HepG2 (cell line): ENCODE measurements around the gene LDAH. TPM values are rescaled to one million over a fixed set of nuclear protein-coding genes. Genes with fewer than 3 reads are reported as not detected.

Source experiments
- ARNT ChIP-seq: fragments of 450-650 bp; IDR thresholded peaks from 2 replicates; pipeline ENCODE4 v1.6.1; 2017
- ATAD3A ChIP-seq: sonication (generic); formaldehyde crosslinking; IDR thresholded peaks from 2 replicates; pipeline ENCODE4 v1.4.0; 2020; ENCODE audit warnings: missing genetic modification reagents
- ATF4 ChIP-seq, 2 experiments: fragments of 450-650 bp in 1 of 2; sonication (generic) in 1 of 2; formaldehyde crosslinking; IDR thresholded peaks; 2 replicates each; pipeline versions ENCODE4 v1.5.0 to v1.8.0; 2020 to 2022; ENCODE audit warnings: mild to moderate bottlenecking in 1 of 2, missing genetic modification reagents in 1 of 2
- CCDC6 ChIP-seq: sonication (generic); formaldehyde crosslinking; IDR thresholded peaks from 2 replicates; pipeline ENCODE4 v1.8.1; 2022; ENCODE audit warnings: mild to moderate bottlenecking, missing genetic modification reagents, moderate library complexity
- FLYWCH1 ChIP-seq: sonication (generic); formaldehyde crosslinking; IDR thresholded peaks from 2 replicates; pipeline ENCODE4 v1.8.1; 2023; ENCODE audit warnings: mild to moderate bottlenecking, missing genetic modification reagents
- FOXC1 ChIP-seq: sonication (generic); formaldehyde crosslinking; IDR thresholded peaks from 2 replicates; pipeline ENCODE4 v1.8.0; 2022; ENCODE audit warnings: mild to moderate bottlenecking, missing genetic modification reagents, borderline replicate concordance
- MIER2 ChIP-seq: IDR thresholded peaks from 2 replicates; pipeline ENCODE4 v1.6.1; 2016; ENCODE audit warnings: missing biosample characterization, missing genetic modification reagents
- MNT ChIP-seq: fragments of 450-650 bp; IDR thresholded peaks from 2 replicates; pipeline ENCODE4 v1.6.1; 2016
- NR2F6 ChIP-seq, 2 experiments: IDR thresholded peaks; 2 replicates each; pipeline ENCODE4 v1.6.1; 2016; ENCODE audit warnings: antibody characterized with exemption in 1 of 2, mild to moderate bottlenecking in 1 of 2
- PHF20 ChIP-seq: sonication (generic); formaldehyde crosslinking; IDR thresholded peaks from 2 replicates; pipeline ENCODE4 v1.5.0; 2020; ENCODE audit warnings: mild to moderate bottlenecking, missing genetic modification reagents
- RAD51 ChIP-seq: fragments of 450-650 bp; IDR thresholded peaks from 2 replicates; pipeline ENCODE4 v1.6.1; 2016; ENCODE audit warnings: borderline replicate concordance
- RBM22 ChIP-seq: fragments of 200-400 bp; formaldehyde crosslinking; optimal IDR thresholded peaks from 2 replicates; pipeline ENCODE3; 2017; ENCODE audit warnings: mild to moderate bottlenecking, low read length, moderate library complexity
- SNAPC2 ChIP-seq: sonication (generic); formaldehyde crosslinking; IDR thresholded peaks from 2 replicates; pipeline ENCODE4 v1.8.1; 2022; ENCODE audit warnings: mild to moderate bottlenecking, missing genetic modification reagents
- TRAFD1 ChIP-seq: sonication (generic); formaldehyde crosslinking; IDR thresholded peaks from 2 replicates; pipeline ENCODE4 v1.5.1; 2020; ENCODE audit warnings: missing genetic modification reagents, mild to moderate bottlenecking, borderline replicate concordance
- TRIM24 ChIP-seq: sonication (generic); formaldehyde crosslinking; IDR thresholded peaks from 2 replicates; pipeline ENCODE4 v1.8.0; 2022; ENCODE audit warnings: mild to moderate bottlenecking, missing genetic modification reagents
- U2AF1 ChIP-seq: fragments of 200-400 bp; formaldehyde crosslinking; optimal IDR thresholded peaks from 2 replicates; pipeline ENCODE3; 2017; ENCODE audit warnings: mild to moderate bottlenecking, low read depth, low read length
- ZGPAT ChIP-seq: IDR thresholded peaks from 2 replicates; pipeline ENCODE4 v1.6.1; 2016; ENCODE audit warnings: mild to moderate bottlenecking
- ZNF784 ChIP-seq: sonication (generic); formaldehyde crosslinking; IDR thresholded peaks from 2 replicates; pipeline ENCODE4 v1.5.1; 2020; ENCODE audit warnings: missing genetic modification reagents, mild to moderate bottlenecking, borderline replicate concordance
- polyA plus RNA-seq, 8 experiments: library from polyadenylated mRNA; depleted of rRNA in 3 of 8; stranded (reverse) in 7 of 8; unstranded in 1 of 8; fragments of >200 nt; fragmentation: Illumina TruSeq in 4 of 8; extraction: Trizol in 4 of 8; gene quantifications; 2 replicates each; pipeline versions ENCODE4 v1.2.1 to v1.2.3, GENCODE V29; 2011 to 2016; ENCODE audit warnings: low read depth in 4 of 8, missing spikeins in 1 of 8, mixed read lengths in 1 of 8; ENCODE audit not compliant: insufficient read depth in 1 of 8
- total RNA-seq, 5 experiments: library from RNA; depleted of rRNA; stranded (reverse); fragments of >200 nt; fragmentation: Illumina TruSeq; extraction: Trizol; gene quantifications; 2 replicates each; pipeline ENCODE4 v1.2.3, GENCODE V29; 2016; ENCODE audit warnings: low read depth in 1 of 5

LDAH gene
- total and polyA plus RNA-seq, 2 of the 13 experiments (the other 11 are each of a cell fraction or from before 2014, with no cell fraction given) = 28.8 to 46.2 TPM

GRCh38 chr2:20822535-20823490 is at the start of gene LDAH (continued):
- peak; percentile 64 for TF ChIP-seq MNT
- TF ChIP-seq MIER2 = peak; percentile 88
- TF ChIP-seq TRIM24 (CRISPR knock-in tag) = no peak
- no peak; the same call in 1 of the 2 replicates for TF ChIP-seq TRAFD1 (CRISPR knock-in tag)
- TF ChIP-seq PHF20 (CRISPR knock-in tag) = peak; percentile 100
- no peak for TF ChIP-seq U2AF1
- 0 out of 2 replicates have a peak, but pooled peaks have one; percentile 12 for TF ChIP-seq NR2F6 (IDR thresholded peaks at IDR 0.05)
- TF ChIP-seq NR2F6 (CRISPR knock-in tag; IDR thresholded peaks at IDR 0.05) = peak; percentile 82
- no peak for TF ChIP-seq ATAD3A
- no peak for TF ChIP-seq ARNT
- TF ChIP-seq FOXC1 = peak; percentile 76
- peak; percentile 97 for TF ChIP-seq ZGPAT (CRISPR knock-in tag)
- peak; percentile 76; the same call in 1 of the 2 replicates for TF ChIP-seq CCDC6 (CRISPR knock-in tag)
- TF ChIP-seq SNAPC2 (CRISPR knock-in tag) = no peak; the same call in 1 of the 2 replicates
- TF ChIP-seq ATF4 (CRISPR knock-in tag; IDR thresholded peaks at IDR 0.05) = peak in 1 of 2 experiments; percentile 16; a peak in 1 of 4 replicates
- TF ChIP-seq ZNF784 (CRISPR knock-in tag) = peak; percentile 98
- peak; percentile 84; the same call in 1 of the 2 replicates for TF ChIP-seq FLYWCH1 (CRISPR knock-in tag)
- TF ChIP-seq RBM22 = no peak
- TF ChIP-seq RAD51 = no peak
